GM12865 (cell line): Measurements from ENCODE around the gene VAMP4.

ENCODE experiments used
- DNase-seq: peaks from one replicate; pipeline ENCODE4 v3.0.0; 2010; ENCODE audit warnings: low read depth
- H3K4me3 ChIP-seq: 2 replicates; pipeline ENCODE4 v1.5.1; 2011; ENCODE audit warnings: mild to moderate bottlenecking, low read depth, low read length, control low read depth
- CTCF ChIP-seq: IDR thresholded peaks from 2 replicates; pipeline ENCODE4 v1.5.1; 2011; ENCODE audit warnings: low read length, control low read depth, low read depth, inconsistent platforms; ENCODE audit not compliant: insufficient read depth; ENCODE audit errors: missing control alignments

Gene VAMP4

DNA sequence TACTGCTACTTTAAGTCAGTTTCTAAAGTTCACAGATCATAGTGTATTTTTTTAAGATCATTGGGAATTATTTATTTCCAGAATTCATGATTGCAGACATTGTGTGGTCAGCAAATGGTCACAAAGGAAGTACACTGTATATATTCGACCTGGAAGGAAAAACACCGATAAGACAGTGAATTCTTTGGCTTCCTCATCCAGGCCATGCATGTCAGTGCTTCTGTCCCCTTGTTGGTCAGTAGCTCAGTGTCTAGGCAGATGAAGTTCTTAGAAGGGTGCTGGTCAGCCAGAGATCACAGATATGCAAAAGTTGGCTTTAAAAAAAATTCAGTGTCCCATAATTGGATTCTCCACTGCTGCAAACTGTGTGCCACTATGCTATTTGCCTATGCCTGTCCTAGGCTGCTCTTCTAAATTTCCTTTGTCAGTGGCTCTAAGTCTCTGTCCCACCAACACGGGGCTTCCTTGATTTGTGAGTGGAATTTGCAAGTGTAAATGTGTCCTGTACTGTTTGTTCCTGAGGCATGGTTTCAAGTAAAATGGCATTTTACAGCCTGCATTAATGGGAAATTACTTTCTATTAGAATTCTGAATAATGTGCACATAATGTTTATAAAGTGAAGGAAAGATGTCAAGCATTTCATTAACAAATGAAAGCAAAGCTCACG lies 12.0 kb upstream of the VAMP4 start:
- DNase-seq = no peak
- no peak overlapping the region for H3K4me3 ChIP-seq
- TF ChIP-seq CTCF = no peak

- H3K4me3 ChIP-seq = no peak overlapping the region
- no peak for DNase-seq
- TF ChIP-seq CTCF = no peak
These were observed 11.3 kb upstream of the VAMP4 start for GRCh38 chr1:171753182-171753581.

GRCh38 chr1:171751221-171751620 lies 9.4 kb upstream of the VAMP4 start:
- no peak for TF ChIP-seq CTCF
- H3K4me3 ChIP-seq = no peak overlapping the region

GRCh38 chr1:171748651-171749050 lies 6.8 kb upstream of the VAMP4 start:
- H3K4me3 ChIP-seq = no peak overlapping the region
- DNase-seq = no peak
- no peak for TF ChIP-seq CTCF

More at GRCh38 chr1:171751221-171751620, 9.4 kb upstream of the VAMP4 start:
- peak; percentile 7 for DNase-seq

DNA sequence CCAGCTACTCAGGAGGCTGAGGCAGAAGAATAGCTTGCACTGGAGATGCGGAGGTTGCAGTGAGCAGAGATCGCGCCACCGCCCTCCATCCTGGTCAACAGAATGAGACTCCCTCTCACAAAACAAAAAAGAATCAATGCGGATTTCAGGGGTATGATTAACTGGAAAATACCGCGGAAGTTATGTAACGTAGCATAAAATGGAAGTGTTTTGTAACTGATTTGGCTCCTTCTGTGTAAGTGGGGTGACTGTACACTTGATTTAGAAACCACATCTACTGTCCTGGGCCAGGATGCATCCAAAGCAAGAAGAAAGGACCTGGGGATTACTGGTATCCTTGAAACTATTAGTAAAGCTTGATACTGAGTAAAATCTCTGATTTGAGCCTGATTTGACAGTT lies 3.1 kb upstream of the VAMP4 start:
- no peak overlapping the region for H3K4me3 ChIP-seq
- DNase-seq = no peak
- TF ChIP-seq CTCF = no peak

GRCh38 chr1:171743081-171743870 lies 1.4 kb upstream of the VAMP4 start:
- no peak for TF ChIP-seq CTCF
- H3K4me3 ChIP-seq = peak overlapping the region; percentile 92
- DNase-seq = no peak

DNA sequence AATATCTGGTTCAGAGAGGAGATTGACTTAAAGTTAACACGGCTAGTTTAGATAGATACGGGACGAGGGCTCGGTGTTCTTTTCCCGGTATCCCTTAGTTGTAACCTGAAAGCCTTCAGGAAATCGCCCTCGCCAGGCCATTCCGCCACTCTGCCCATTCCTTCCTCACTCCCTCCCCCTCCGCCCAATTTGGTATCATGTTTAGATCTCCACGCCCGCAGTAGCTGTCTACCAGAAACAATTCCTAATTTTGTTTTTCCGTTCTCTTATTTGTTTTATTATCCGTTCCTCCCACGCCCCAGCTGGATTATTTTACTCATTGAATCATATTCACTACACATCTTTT lies 685 bp upstream of the VAMP4 start:
- TF ChIP-seq CTCF = no peak
- peak overlapping the region; percentile 92 for H3K4me3 ChIP-seq
- DNase-seq = no peak
